Activated CD8-positive, alpha-beta T cell treated with anti-CD3 and anti-CD28 coated beads for 36 hours (primary cell): ENCODE data around the gene CRACDL. TPM values are rescaled to one million over a fixed set of nuclear protein-coding genes. Genes with fewer than 3 reads are reported as not detected.

Source experiments
- ATAC-seq: fragments of 200-7000 bp; cut with Tn5 transposase; one replicate; pipeline ENCODE4 v1.10.0; 2021; ENCODE audit warnings: mild to moderate bottlenecking, moderate library complexity
- CTCF ChIA-PET: fragments of 350-600 bp; sonication (Branson Sonifier 250); formaldehyde crosslinking; loops from one replicate; lab custom pipeline; 2021; ENCODE audit warnings: antibody characterized with exemption; lab: Charles Lee
- POLR2A ChIA-PET: fragments of 350-600 bp; sonication (Branson Sonifier 250); formaldehyde crosslinking; loops from one replicate; lab custom pipeline; 2021; ENCODE audit warnings: antibody characterized with exemption; lab: Charles Lee
- DNase-seq: peaks from one replicate; pipeline ENCODE4 v3.0.0-alpha.2; 2020
- H3K27ac Mint-ChIP-seq: one replicate; pipeline ENCODE4 v1.8.0; 2021; ENCODE audit warnings: mild to moderate bottlenecking, mixed read lengths
- H3K27me3 Mint-ChIP-seq: one replicate; pipeline ENCODE4 v1.8.0; 2021; ENCODE audit warnings: mixed read lengths
- H3K36me3 Mint-ChIP-seq: one replicate; pipeline ENCODE4 v1.8.0; 2021; ENCODE audit warnings: low read depth, mixed read lengths
- H3K4me1 Mint-ChIP-seq: one replicate; pipeline ENCODE4 v1.8.0; 2021; ENCODE audit warnings: low read depth, mixed read lengths
- H3K4me3 Mint-ChIP-seq: one replicate; pipeline ENCODE4 v1.8.0; 2021; ENCODE audit warnings: mild to moderate bottlenecking, moderate library complexity, mixed read lengths
- H3K9me3 Mint-ChIP-seq: one replicate; pipeline ENCODE4 v1.8.0; 2021; ENCODE audit warnings: mixed read lengths
- intact Hi-C: fragments of 100-400 bp; cut with micrococcal nuclease; formaldehyde crosslinking; loops from one replicate; pipeline ENCODE4 v1.10.0; 2022
- total RNA-seq, 2 experiments: library from RNA; stranded (reverse); gene quantifications; one replicate each; pipeline ENCODE4 v1.2.3, GENCODE V29; 2021
- TF ChIP-seq, protein P1 (sequence below): fragments of 200-600 bp; IDR thresholded peaks from one replicate; pipeline ENCODE4 v1.8.0; 2022; ENCODE audit warnings: antibody characterized with exemption, mild to moderate bottlenecking

The CRACDL gene
- total RNA-seq, 2 experiments from 2014 or later, result 0.09 to 0.38 TPM

DNA sequence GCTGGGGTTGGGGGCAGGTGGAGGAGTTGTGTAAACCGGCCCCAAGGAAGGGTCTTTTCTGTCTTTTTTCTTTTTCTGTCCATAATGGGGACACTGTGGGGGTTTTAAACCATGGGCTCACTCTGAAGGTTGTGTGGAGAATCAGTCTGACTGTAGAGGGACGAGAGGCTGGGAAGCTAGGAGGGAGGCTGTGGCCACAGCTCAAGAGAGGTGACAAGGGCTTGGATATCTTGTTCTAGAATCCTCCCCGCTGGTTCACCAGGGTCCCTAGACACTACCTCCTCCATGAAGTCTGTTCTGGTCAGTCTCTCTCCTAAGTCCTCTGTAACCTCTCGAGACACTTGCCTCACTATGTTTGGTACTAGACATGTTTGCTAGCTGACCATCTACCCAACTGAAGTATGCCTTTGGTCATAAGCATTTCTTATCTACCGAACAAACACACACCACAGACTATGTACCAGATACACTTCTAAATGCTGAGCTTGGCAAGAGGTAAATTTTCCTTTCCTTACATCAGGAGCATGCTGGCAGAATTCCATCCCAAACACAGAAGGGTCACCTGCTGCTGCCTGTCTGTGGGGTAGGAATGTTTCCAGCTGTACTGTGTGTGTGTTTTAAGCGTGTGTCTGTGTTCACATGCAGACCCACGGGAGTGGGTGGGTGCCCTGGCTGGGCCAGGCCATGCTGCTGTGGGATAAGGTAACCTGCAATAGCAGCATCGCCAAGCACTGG lies 135.5 kb downstream of the CRACDL start:
- TF ChIP-seq, protein P1, sequence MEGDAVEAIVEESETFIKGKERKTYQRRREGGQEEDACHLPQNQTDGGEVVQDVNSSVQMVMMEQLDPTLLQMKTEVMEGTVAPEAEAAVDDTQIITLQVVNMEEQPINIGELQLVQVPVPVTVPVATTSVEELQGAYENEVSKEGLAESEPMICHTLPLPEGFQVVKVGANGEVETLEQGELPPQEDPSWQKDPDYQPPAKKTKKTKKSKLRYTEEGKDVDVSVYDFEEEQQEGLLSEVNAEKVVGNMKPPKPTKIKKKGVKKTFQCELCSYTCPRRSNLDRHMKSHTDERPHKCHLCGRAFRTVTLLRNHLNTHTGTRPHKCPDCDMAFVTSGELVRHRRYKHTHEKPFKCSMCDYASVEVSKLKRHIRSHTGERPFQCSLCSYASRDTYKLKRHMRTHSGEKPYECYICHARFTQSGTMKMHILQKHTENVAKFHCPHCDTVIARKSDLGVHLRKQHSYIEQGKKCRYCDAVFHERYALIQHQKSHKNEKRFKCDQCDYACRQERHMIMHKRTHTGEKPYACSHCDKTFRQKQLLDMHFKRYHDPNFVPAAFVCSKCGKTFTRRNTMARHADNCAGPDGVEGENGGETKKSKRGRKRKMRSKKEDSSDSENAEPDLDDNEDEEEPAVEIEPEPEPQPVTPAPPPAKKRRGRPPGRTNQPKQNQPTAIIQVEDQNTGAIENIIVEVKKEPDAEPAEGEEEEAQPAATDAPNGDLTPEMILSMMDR, result no peak
- intact Hi-C loops, result no loop called here
- H3K4me1 Mint-ChIP-seq, result peaks cover 4% of the 10 kb centered on the region
- no peak overlapping the region for H3K4me3 Mint-ChIP-seq
- H3K36me3 Mint-ChIP-seq, result no peaks in the 10 kb centered on the region
- H3K27ac Mint-ChIP-seq, result no peak overlapping the region
- H3K27me3 Mint-ChIP-seq, result no peaks in the 10 kb centered on the region
- CTCF ChIA-PET, result interaction anchor here (0.9 kb wide), 1 partner anchor 151 kb away, joined by 3 read pairs; no protein-coding TSS in a partner anchor
- ATAC-seq (no peak), DNase-seq (no peak)
- POLR2A ChIA-PET, result interaction anchor here (0.7 to 0.8 kb wide), 2 partner anchors 10 to 23 kb away, joined by 3 read pairs; no protein-coding TSS in a partner anchor
- H3K9me3 Mint-ChIP-seq, result no peaks in the 10 kb centered on the region

DNA sequence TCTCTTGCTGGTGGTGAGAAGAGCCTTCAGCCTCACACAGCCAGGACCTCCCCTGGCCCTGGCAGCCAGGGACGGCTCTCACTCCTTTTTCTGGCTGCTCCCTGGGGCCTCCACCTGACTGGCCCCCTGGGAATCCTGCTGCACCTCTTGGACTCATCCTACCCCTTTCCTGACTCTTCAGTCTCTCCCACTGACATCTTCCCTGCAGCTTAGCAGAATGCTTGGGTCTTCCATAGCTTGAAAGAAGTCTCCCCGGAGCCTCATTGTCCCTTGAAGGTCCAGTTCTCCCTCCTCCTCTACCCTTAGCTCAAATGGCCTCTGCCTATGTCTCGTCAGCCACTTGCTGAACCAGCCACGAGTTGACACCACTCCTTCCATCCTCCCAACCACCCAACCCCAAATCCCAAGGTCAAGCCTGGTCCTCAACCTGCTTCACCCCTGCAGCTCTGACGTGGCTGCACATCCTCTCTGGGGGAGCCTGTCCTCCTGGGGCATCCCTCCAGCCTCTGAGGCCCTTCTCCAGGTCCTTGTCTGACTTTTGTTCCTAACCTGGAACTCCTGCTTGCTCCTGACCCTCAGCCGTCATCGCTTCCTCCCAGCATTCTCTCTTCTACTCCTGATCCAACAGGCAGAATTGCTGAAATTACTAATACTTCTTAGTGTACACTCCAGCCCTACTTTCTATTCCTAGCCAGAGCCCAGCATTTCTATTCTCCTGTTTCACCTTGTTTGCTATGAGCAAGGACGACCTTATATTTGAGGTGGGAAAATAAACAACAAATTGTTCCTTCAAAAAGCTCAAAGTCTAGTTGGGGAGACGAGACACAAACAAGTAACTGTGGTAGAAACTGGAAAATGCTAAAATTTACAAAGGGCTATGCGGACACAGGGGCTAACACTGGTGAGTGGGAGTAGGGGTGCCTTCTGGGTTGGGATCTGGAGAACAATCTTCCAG lies 136.4 kb downstream of the CRACDL start:
- no peaks in the 10 kb centered on the region for H3K9me3 Mint-ChIP-seq
- H3K36me3 Mint-ChIP-seq, result no peaks in the 10 kb centered on the region
- no peak overlapping the region for H3K27ac Mint-ChIP-seq
- intact Hi-C loops, result no loop called here
- ChIA-PET POLR2A (interaction anchor here (0.8 kb wide), 2 partner anchors 22 to 23 kb away, joined by 3 read pairs; no protein-coding TSS in a partner anchor), CTCF (interaction anchor here (0.9 kb wide), 1 partner anchor 150 kb away, joined by 3 read pairs; no protein-coding TSS in a partner anchor)
- no peak overlapping the region for H3K4me3 Mint-ChIP-seq
- TF ChIP-seq, protein P1, result no peak
- ATAC-seq (no peak), DNase-seq (no peak)
- H3K27me3 Mint-ChIP-seq, result no peaks in the 10 kb centered on the region
- peaks cover 4% of the 10 kb centered on the region for H3K4me1 Mint-ChIP-seq

DNA sequence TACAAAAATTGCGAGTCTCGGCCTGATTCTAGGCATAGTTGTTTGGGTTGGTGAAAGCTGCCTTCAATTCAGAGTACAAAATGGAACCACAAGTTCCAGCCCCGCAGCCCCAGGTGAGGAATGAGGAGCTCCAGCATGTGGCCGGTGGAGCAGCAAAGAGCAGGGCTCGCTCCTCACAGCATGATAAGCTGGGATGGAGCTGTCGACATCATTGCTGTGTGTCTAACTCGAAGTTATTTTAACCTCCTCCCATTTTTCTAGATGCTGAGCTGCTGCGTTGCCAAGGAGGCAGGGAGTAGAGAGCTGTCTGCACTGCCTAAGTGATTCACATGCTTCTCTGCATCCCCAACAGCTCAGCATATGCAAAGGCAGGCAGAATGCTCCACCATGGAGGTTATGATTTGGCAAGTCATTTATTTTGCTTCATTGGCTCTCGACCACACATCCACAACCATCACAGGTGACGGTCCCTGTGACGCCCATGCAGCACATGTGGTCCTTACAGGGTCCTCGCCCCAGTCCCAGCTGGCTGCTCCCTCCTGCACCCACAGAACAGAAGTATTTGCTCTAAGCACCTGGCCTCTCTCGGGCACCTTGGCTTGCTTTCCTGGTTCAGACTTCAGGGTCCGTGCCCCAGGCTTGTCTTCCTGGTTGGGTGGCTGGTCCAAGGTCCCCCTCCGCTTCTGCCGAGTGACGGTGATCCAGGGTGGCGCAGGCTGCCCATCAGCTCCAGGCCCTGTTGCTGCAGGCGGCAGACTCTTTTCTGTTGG lies 139.1 kb downstream of the CRACDL start:
- Mint-ChIP-seq H3K4me3 (no peak overlapping the region), H3K27ac (no peak overlapping the region), H3K9me3 (no peaks in the 10 kb centered on the region), H3K36me3 (no peaks in the 10 kb centered on the region), H3K4me1 (peaks cover 4% of the 10 kb centered on the region), H3K27me3 (no peaks in the 10 kb centered on the region)
- DNase-seq (no peak), ATAC-seq (no peak)
- intact Hi-C loops, result no loop called here
- CTCF ChIA-PET, result no interaction called here
- POLR2A ChIA-PET, result no interaction called here
- TF ChIP-seq, protein P1, result no peak

DNA sequence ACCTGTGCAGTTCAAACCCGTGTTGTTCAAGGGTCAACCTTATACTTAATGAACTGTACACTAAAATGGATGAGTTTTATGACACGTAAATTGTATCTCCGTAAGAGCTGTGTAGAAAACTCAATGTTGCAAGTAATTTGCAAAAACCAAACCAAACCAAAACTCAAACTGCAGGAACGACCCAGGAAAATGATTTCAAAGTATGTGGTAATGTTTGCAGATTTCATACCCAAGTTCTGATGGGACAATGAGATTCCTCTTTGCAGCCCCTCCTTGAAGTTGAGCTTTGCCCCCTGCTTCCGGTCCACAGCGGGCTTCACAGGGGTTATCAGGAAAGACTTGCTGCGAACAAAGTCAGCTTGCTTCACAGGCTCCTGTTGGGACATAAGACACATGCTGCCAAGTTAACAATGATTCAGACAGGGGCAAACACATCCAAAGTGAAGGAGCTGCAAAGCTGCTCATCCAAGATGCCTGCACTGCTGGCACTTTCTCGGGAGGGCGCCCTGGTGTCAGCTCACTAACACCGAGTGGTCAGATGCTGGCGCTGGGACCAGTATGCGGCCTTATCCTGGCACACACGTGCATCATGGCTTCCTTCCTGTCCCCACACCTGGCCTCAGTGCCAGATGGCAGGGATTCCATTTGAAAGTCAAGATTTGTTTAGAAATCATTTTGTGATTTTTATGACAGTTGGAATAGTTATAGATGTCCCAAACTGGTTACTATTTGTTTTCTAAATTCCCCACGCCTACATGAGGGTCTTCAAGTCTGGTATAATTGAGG lies 139.9 kb downstream of the CRACDL start:
- TF ChIP-seq, protein P1, result no peak
- Mint-ChIP-seq H3K9me3 (no peaks in the 10 kb centered on the region), H3K27ac (no peak overlapping the region), H3K4me1 (no peaks in the 10 kb centered on the region), H3K27me3 (no peaks in the 10 kb centered on the region), H3K36me3 (no peaks in the 10 kb centered on the region), H3K4me3 (no peak overlapping the region)
- no peak for DNase-seq
- ChIA-PET CTCF (interaction anchor here (1.5 kb wide), 1 partner anchor 23 kb away, joined by 6 read pairs; no protein-coding TSS in a partner anchor), POLR2A (interaction anchor here (1.2 kb wide), 1 partner anchor 14 kb away, joined by 3 read pairs; no protein-coding TSS in a partner anchor)
- no peak for ATAC-seq
- intact Hi-C loops, result no loop called here
